ENCODE data around the gene AMBP. TPM values are rescaled to one million over a fixed set of nuclear protein-coding genes. Genes with fewer than 3 reads are reported as not detected.

The AMBP gene
- total RNA-seq, 1 experiment from 2014 or later: not detected

- Histone ChIP-seq H3K27ac (ENCODE audit: low read depth, low read length, poor library complexity, severe bottlenecking) (no peak overlapping the region), H3K36me3 (ENCODE audit: insufficient read depth, low read length, poor library complexity, severe bottlenecking) (peaks cover 16% of the 10 kb centered on the region), H3K4me3 (ENCODE audit: low read depth, low read length, poor library complexity, severe bottlenecking) (no peak overlapping the region), H3K27me3 (replicated peaks; ENCODE audit: insufficient read depth, low read depth, low read length, poor library complexity) (no peaks in the 10 kb centered on the region), H3K4me1 (ENCODE audit: insufficient read depth, low read length, poor library complexity, severe bottlenecking) (no peaks in the 10 kb centered on the region), H3K9me3 (ENCODE audit: low read depth, low read length, poor library complexity, severe bottlenecking) (no peaks in the 10 kb centered on the region)
- ChIA-PET CTCF (no interaction called here), POLR2A (ENCODE audit: low non-redundant PET) (no interaction called here)
- no TSS peak for BruUV-seq (replicated peaks)
- no peak for TF ChIP-seq EZH2 (IDR thresholded peaks at IDR 0.05; ENCODE audit: borderline replicate concordance, low read depth, low read length, poor library complexity, severe bottlenecking)
- TF ChIP-seq CTCF (conservative IDR thresholded peaks at IDR 0.05; ENCODE audit: low read depth, low read length): no peak
- no peak for DNase-seq (ENCODE audit: low spot score)
- intact Hi-C loops (cut with micrococcal nuclease; ENCODE audit: unreplicated experiment): no loop called here
These were observed 27.5 kb downstream of the AMBP start for GRCh38 chr9:114050646-114051045.

GRCh38 chr9:114050226-114050568 lies 27.9 kb downstream of the AMBP start:
- POLR2A ChIA-PET (ENCODE audit: low non-redundant PET): no interaction called here
- Histone ChIP-seq H3K36me3 (ENCODE audit: insufficient read depth, low read length, poor library complexity, severe bottlenecking) (peaks cover 16% of the 10 kb centered on the region), H3K27ac (ENCODE audit: low read depth, low read length, poor library complexity, severe bottlenecking) (no peak overlapping the region), H3K4me3 (ENCODE audit: low read depth, low read length, poor library complexity, severe bottlenecking) (no peak overlapping the region), H3K27me3 (replicated peaks; ENCODE audit: insufficient read depth, low read depth, low read length, poor library complexity) (no peaks in the 10 kb centered on the region), H3K4me1 (ENCODE audit: insufficient read depth, low read length, poor library complexity, severe bottlenecking) (no peaks in the 10 kb centered on the region), H3K9me3 (ENCODE audit: low read depth, low read length, poor library complexity, severe bottlenecking) (no peaks in the 10 kb centered on the region)
- CTCF ChIA-PET: no interaction called here
- TF ChIP-seq EZH2 (IDR thresholded peaks at IDR 0.05; ENCODE audit: borderline replicate concordance, low read depth, low read length, poor library complexity, severe bottlenecking): no peak
- TF ChIP-seq CTCF (conservative IDR thresholded peaks at IDR 0.05; ENCODE audit: low read depth, low read length): no peak
- DNase-seq (ENCODE audit: low spot score): no peak
- intact Hi-C loops (cut with micrococcal nuclease; ENCODE audit: unreplicated experiment): no loop called here
- BruUV-seq (replicated peaks): no TSS peak

GRCh38 chr9:114049441-114050225 lies 28.5 kb downstream of the AMBP start:
- H3K27ac ChIP-seq (ENCODE audit: low read depth, low read length, poor library complexity, severe bottlenecking): no peak overlapping the region
- intact Hi-C loops (cut with micrococcal nuclease; ENCODE audit: unreplicated experiment): no loop called here
- H3K36me3 ChIP-seq (ENCODE audit: insufficient read depth, low read length, poor library complexity, severe bottlenecking): peaks cover 16% of the 10 kb centered on the region
- no peak for DNase-seq (ENCODE audit: low spot score)
- TF ChIP-seq EZH2 (IDR thresholded peaks at IDR 0.05; ENCODE audit: borderline replicate concordance, low read depth, low read length, poor library complexity, severe bottlenecking) (no peak), CTCF (conservative IDR thresholded peaks at IDR 0.05; ENCODE audit: low read depth, low read length) (no peak)
- no peaks in the 10 kb centered on the region for H3K27me3 ChIP-seq (replicated peaks; ENCODE audit: insufficient read depth, low read depth, low read length, poor library complexity)
- ChIA-PET POLR2A (ENCODE audit: low non-redundant PET) (no interaction called here), CTCF (no interaction called here)
- no TSS peak for BruUV-seq (replicated peaks)
- no peaks in the 10 kb centered on the region for H3K9me3 ChIP-seq (ENCODE audit: low read depth, low read length, poor library complexity, severe bottlenecking)
- no peak overlapping the region for H3K4me3 ChIP-seq (ENCODE audit: low read depth, low read length, poor library complexity, severe bottlenecking)
- no peaks in the 10 kb centered on the region for H3K4me1 ChIP-seq (ENCODE audit: insufficient read depth, low read length, poor library complexity, severe bottlenecking)

Data from A673 (cell line).